ENCODE results near the gene TTC39B.

DNA sequence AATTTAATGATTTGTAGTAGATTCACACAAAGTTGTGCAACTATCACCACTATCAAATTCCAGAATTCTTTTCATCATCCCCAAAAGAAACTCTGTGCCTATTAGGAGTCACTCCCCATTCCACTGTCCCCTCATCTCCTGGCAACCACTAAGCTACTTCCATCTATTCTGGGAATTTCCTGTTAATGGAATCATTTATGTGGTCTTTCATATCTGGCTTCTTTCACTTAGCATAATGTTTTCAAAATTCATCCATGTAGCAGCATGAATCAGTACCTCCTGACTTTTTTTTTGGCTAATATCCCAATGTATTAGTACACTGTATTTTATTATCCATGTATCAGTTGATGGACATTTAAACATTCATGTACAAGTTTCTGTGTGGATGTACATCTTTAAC is 157.6 kb downstream of the TTC39B start:
- TF ChIP-seq POLR2A (IDR thresholded peaks at IDR 0.05) (no peak), CTCF (IDR thresholded peaks at IDR 0.05) (no peak), POLR2AphosphoS5 (IDR thresholded peaks at IDR 0.05) (no peak), EP300 (IDR thresholded peaks at IDR 0.05; ENCODE audit: low read depth) (no peak)

All from transverse colon (tissue), 4 donors.